ENCODE measurements around the gene TACC3.

DNA sequence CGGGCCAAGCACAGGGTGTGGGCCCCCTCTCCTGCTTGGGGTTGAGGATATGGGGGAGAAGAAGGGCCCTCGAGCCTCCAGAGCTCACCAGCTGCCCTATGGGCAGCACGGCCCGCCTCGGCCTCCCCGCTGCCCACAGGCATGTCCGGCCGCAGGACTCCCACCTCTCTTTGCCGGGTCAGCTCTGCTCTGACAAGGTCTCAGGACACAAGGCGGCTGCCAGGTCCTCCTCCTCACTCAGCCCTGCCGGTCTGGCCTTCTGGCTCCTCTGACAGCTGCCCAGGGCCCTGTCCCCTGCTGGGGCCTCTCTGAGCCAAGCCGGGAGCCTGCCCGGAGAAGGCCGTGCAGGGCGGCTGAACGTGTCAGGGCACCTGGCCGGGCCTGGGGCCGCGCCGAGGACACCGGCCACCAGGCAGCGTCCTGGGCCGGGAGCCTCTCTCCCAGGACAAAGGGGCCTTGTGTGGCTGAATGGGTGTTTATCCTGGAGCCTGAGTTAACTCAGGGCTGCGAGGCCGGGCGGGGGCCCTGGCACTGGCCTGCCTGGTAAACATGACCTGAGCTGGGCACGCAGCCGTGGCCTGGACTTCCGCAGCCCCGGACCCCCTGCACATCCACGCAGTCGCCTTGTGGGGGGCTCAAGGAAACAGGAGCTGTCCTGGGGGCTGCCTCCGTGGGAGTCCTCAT lies 25.7 kb downstream of the TACC3 start:
- TF ChIP-seq, protein P1, sequence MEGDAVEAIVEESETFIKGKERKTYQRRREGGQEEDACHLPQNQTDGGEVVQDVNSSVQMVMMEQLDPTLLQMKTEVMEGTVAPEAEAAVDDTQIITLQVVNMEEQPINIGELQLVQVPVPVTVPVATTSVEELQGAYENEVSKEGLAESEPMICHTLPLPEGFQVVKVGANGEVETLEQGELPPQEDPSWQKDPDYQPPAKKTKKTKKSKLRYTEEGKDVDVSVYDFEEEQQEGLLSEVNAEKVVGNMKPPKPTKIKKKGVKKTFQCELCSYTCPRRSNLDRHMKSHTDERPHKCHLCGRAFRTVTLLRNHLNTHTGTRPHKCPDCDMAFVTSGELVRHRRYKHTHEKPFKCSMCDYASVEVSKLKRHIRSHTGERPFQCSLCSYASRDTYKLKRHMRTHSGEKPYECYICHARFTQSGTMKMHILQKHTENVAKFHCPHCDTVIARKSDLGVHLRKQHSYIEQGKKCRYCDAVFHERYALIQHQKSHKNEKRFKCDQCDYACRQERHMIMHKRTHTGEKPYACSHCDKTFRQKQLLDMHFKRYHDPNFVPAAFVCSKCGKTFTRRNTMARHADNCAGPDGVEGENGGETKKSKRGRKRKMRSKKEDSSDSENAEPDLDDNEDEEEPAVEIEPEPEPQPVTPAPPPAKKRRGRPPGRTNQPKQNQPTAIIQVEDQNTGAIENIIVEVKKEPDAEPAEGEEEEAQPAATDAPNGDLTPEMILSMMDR (IDR thresholded peaks at IDR 0.05) = no peak
- no peak for TF ChIP-seq ZFX (IDR thresholded peaks at IDR 0.05; ENCODE audit: borderline replicate concordance)

Data from 22Rv1 (cell line).